Middle frontal gyrus (tissue), 1 donor: ENCODE measurements around the gene CEP350.

Experiments
- DNase-seq: peaks from one replicate; pipeline ENCODE4 v3.0.0-alpha.2; 2015; ENCODE audit warnings: low spot score; ENCODE audit errors: extremely low spot score

CEP350 gene

GRCh38 chr1:180156631-180157091, 202.1 kb downstream of the CEP350 start:
- no peak for DNase-seq

GRCh38 chr1:180157108-180157507, 202.5 kb downstream of the CEP350 start:
- no peak for DNase-seq

GRCh38 chr1:180157576-180158057, 203.0 kb downstream of the CEP350 start:
- DNase-seq: no peak

- DNase-seq: no peak
Measured at GRCh38 chr1:180158149-180159147, 203.8 kb downstream of the CEP350 start.

GRCh38 chr1:180160357-180160756, 205.7 kb downstream of the CEP350 start:
- DNase-seq: no peak

- no peak for DNase-seq
Measured at GRCh38 chr1:180163041-180163440, 208.4 kb downstream of the CEP350 start.
